Islet of Langerhans (tissue), 1 donor: ENCODE data around the gene CHTF8.

Experiments used
- FAIRE-seq: peaks from one replicate; lab custom pipeline; 2011; peaks lifted over from hg19 to GRCh38; lab: Jason Lieb, UNC

CHTF8 gene

DNA sequence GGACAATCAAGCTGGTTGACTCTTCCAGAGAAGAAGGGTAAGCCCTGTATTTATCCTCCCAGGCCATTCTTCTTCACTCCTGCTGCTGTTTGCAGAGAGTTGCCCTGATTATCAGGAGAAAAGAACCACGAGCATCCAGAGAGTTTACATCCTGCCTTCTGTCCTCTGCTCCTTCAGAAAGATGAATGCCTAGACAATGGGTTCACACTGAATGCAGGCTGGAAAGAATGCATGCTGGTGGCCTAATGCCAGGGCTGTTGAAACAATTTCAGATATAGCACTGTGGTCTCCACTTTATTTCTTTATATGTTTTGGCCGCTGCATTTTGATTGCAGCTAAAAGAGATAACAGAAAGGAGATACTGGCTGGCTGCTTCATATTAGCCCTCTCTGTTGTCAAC, 48.1 kb downstream of the CHTF8 start:
- no peak for FAIRE-seq

DNA sequence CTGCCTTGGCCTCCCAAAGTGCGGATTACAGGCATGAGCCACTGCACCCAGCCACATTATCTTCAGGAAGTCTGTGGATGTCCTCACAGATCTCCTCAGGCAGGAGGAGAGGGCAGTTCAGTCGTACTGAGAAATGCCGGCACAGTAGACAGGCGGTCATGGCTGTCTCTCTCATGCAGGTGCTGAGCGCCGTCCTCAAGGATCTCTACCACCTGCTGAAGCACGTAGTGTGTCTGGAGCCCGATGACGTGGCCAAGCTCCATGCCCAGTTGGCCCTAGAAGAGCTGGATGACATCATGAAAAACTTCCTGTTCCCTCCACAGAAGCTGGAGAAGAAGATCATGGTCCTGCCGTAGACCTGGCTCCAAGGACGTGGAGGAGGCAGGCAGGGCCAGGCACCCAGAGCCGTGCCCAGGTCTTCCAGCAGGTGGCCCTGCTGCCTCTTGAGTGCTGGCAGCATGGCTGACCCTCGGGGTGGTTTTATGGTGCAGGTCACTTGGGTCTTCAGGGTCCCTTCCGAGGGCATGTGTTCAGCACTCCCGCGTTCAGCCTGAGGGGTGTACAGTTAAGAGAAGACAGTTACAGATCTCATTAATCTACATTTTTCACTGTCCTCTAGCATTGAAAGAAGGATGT, 49.0 kb downstream of the CHTF8 start:
- FAIRE-seq: no peak

DNA sequence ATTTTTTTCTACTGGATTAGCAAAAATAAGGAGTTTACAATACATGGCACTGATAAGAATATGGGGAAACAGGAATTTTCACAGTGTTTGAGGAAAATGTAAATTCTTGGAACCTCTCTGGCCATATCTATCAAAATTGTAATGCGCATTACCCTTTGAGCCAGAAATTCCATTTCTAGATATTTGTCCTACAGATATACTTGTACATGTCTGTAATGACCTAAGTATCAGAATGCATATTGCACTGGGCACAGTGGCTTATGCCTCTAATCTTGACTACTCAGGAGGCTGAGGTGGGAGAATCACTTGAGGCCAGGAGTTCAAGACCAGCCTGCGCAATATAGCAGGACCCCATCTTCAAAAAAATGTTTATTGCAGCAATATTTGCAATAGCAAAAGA, 52.7 kb downstream of the CHTF8 start:
- no peak for FAIRE-seq

DNA sequence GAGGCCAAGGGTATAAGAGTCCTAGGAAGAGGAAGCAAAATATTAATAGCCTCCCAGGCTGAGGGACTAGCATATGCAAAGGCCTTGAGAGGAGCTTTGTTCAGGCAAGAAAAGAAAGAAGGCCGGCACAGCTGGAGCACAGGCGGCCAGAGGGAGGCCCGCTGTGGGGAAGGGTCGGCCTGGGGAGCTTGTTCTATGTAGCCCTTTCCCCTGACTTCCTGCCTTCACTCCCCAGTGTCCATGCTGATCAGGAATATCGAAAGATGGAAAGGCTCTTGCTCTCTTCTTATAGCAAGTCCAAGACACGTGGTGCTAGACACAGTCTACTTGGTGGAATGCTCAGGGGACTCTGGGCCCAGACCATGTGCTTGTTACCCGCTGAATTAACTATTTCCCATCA, 54.3 kb downstream of the CHTF8 start:
- FAIRE-seq: no peak

DNA sequence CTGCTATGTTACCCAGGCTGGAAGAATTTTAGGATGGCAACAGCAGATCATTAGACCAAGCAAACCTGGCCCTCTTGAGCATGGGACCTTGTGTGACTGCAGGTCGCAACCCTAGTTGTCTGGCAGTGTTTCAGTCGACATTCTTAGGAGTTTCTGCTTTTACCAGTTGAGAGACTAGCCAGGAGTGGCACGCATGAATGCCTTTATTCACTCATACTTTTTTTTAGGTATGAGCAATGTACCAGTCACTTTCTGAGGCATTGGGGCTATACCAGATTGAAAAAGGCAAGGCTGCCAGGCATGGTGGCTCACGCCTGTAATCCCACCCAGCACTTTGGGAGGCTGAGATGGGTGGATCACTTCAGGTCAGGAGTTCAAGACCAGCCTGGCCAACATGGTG, 55.1 kb downstream of the CHTF8 start:
- FAIRE-seq: no peak

DNA sequence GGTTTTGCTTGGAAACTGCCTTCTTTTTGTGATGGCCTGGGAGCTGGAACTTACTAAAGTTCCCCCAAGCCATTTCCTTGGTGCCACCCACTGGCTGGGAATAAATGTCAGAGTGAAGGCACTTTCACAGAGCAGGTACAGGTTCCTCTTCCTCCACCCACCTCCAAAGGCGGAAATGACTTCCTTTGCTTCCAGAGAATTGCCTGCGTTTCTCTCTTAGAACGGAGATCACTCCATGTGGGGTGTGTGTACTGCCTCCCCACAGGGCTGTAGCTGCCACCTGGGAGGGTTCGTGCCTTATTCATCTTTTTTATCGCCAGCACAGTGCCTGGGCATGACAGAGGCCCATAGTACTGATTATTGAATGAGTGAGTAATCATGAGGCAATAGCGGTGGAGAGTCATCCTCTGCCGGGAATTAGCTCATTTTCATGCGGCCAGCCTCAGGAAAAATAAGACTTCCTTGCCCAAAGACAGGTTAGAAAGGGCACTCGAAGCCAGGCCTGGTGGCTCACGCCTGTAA, 59.1 kb downstream of the CHTF8 start:
- no peak for FAIRE-seq

DNA sequence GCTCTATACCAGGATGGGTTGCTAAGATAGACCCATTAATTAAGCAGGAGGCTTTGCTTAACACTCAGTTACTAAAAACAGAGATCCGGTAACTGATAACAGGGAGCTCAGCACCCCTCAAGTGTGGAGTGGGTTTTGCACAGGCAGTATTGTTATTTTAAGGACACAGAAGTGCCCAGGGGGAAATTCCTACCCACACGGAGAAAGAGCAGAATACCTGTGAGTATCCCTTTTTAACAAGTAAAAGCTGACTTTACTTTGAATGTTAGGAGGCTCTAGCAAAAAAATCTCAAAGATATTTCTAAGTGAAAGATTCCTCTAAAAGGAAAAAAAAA, 59.8 kb downstream of the CHTF8 start:
- no peak for FAIRE-seq

DNA sequence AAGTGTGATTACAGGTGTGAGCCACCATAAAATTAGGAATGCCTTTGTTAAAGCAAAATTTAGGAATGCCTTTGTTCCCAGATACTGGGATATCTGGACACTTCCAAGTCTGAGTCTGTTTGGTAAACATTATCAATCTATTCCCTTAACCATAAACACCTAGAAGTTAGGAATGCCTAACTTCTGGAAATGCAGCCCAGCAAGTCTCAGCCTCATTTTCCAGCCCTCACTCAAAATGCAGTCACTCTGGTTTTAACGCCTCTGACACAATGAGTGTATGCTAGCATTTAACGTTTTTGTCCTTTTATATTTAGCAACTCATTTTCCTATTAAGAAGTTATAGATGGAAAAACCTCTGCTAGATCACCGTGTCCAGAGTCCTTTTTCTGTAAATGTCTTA, 61.4 kb downstream of the CHTF8 start:
- no peak for FAIRE-seq

DNA sequence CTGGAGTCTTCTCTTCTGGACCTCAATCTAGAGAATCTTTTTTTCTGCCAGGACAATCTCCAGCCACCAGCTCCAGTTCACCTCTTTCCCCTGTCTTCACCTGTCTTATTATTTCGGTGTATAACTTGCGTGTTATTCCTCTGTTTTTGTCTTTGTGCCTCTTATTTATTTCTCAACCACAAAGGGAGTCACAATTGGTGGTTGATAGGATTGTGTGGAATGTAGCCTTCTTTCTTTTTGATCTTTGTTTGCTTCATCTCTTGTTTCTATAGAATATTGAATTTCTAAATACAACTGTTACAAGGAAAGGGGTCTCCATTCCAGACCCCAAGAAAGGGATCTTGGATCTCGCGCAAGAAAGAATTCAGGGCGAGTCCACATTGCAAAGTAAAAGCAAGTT, 62.9 kb downstream of the CHTF8 start:
- no peak for FAIRE-seq
